Activated naive CD4-positive, alpha-beta T cell (primary cell): ENCODE measurements around the gene ZNF786.
A peak's percentile ranks its signal among the peaks of the same experiment; 100 is the strongest.
"Not testable (repeated sequence)": the region's sequence is repeated elsewhere in the genome, so short reads cannot be mapped to it uniquely, and the experiment has no call there.

Source experiments
- DNase-seq, 4 experiments: peaks; one replicate each; lab custom pipeline; 2025; lab: John Stamatoyannopoulos, UW

Gene ZNF786

DNA sequence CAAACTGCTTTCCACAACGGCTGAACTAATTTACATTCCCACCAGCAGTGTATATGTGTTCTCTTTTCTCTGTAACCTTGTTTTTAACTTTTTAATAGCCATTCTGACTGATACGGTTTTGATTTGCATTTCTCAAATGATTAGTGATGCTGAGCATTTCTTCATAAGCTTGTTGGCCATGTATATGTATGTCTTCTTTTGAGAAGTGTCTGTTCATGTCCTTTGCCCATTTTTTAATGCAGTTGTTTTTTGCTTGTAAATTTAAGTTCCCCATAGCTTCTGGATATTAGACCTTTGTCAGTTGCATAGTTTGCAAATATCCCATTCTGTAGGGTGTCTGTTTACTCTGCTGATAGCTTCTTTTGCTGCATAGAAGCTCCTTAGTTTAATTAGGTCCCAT is 6.1 kb downstream of the ZNF786 start:
- DNase-seq, result no peak

DNA sequence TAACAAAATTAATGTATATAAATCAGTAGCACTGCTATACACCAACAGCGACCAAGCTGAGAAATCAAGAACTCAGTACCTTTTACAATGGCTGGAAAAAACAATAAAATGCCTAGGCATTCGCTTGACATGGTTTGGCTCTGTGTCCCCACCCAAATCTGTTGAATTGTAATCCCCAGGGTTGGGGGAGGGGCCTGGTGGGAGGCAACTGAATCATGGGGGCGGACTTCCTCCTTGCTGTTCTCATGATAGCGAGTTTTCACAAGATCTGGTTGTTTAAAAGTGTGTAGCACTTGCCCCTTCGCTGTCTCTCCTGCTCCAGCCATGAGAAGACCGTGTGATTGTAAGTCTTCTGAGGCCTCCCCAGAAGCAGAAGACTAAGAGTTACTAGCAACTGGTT is 8.6 kb downstream of the ZNF786 start:
- no peak for DNase-seq

DNA sequence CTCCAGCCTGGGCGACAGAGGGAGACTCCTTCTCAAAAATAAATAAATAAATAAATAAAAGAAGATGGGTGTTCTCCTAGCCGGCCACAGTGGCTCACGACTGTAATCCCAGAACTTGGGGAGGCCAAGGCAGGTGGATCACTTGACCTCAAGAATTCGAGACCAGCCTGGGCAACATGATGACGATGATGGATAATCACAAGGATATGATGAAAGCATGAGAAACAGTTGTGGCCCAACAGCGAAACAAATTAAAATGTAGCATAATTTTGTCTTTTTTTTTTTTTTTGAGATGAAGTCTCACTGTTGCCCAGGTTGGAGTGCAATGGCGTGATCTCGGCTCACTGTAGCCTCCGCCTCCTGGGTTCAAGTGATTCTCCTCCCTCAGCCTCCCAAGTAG is 12.9 kb downstream of the ZNF786 start:
- DNase-seq, result no peak

DNA sequence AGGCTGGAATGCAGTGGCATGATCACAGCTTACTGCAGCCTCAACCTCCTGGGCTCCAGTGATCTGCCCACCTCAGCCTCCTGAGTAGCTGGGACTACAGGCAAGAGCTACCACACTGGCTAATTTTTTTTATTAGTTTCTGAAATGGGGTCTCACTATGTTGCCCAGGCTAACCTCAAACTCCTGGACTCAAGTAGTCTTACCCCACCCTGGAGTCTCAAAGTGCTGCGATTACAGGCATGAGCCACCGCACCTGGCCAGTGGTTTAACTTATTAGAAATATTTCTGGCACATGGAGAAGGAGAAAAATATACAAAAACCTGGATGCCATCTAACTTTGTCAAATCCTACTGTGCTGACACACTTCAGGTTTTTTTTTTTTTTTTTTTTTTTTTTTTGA is 15.2 kb downstream of the ZNF786 start:
- DNase-seq, result no peak

DNA sequence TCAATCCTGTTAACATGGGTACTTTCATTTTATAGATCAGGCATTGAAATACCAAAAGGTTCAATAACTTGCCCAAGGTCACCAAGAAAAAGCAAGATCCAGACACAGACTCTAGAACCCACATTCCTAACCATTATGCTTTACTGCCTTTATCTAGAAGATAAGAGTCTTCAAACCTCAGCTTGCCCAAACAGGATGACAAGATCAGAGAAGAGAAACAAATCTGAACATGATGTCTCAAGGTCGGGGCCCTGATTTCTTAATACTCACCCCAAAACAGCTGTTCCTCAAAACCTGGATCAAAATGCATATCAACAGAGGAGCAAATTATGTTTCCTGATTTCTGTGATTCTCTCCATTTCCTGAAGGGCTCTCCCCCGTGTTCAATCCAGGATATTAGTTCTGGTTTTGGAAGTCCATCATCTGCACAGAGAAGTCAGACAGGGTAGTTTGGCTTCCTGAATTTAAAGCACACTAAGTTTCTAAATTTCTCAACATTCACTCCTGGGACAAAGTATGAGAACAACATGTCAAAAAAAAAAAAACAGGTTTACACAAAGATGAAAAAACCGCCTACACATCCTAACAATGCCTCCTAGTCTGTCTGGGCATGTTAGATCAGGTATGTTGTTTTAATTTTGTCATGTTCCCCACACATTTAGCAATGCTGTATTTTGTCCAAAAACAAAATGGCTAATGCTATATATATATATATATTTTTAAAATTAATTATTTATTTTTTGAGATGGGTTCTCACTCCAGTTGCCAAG is 16.2 kb downstream of the ZNF786 start:
- DNase-seq, result no peak

DNA sequence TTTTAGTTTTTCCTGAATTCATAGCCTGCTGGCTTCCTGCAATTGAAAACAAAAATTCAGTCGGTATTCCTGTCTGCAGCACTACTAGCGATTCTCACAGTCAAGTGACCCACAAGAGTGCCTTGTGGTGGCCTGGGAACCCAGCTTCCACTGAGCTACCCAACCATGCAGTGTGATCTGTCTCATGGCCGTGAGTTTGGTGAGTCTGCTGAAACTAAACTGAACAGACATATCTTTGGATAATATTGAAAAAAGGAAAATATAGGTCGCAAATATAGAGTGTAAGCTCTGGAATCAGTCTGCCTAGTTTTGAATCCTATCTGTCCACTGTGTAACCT is 18.1 kb downstream of the ZNF786 start:
- DNase-seq, result no peak

DNA sequence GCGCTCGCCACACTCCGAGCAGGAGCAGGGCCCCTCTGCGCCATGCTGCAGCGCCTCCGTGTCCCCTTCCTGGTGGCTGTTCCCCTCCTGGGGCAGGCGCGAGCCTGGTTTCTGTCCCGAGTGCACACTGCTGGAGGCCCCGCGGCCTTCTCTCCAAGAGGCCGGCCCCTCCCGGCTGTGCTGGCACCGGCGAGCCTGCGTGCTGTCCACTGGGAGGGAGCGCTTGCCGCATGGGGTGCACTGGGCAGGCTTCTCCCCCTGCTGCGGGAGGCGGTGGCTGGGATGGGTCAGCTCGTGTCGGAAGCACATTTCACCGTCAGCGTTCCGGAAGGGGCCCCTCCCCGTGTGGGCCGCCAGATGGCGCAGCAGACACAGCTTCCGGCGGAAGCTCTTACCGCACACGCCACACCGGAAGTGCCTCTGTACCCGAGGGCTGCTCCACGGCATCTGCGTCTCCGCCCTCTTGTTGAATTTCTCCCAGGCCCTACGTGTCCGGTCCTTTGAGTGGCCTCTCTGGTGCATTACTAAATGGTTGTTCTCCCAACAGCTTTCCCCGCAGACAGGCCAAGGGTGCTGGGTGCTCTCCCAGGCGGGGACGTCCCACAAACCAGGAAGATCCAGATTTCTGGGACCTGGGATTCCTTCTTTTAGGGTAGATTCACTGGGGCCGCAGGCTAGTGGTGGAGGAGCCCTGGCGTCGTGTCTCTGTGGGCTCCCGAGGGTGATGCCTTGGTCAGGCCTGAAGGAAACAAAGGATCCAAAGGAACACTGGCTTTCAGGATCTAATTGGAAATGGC is 18.7 kb downstream of the ZNF786 start:
- peak in 1 of 4 experiments; percentile 33 for DNase-seq

DNA sequence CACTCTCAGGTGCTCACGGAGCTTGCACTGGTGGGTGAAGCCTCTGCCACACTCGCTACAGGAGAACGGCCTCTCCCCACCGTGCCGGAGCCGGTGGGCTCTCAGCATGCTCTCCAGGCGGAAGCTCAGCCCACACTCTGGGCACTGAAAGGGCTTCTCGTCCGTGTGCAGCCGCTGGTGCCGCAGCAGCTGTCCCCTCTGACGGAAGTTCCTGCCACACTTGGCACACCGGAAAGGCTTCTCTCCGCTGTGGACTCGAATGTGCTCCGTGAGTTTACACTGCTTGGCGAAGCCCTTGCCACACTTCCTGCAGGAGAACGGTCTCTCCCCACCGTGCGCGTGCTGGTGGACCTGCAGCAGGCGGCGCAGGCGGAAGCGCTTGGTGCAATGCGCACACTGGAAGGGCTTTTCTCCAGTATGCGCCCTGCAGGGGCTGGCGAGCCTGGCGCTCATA is 19.3 kb downstream of the ZNF786 start:
- DNase-seq, result no peak

DNA sequence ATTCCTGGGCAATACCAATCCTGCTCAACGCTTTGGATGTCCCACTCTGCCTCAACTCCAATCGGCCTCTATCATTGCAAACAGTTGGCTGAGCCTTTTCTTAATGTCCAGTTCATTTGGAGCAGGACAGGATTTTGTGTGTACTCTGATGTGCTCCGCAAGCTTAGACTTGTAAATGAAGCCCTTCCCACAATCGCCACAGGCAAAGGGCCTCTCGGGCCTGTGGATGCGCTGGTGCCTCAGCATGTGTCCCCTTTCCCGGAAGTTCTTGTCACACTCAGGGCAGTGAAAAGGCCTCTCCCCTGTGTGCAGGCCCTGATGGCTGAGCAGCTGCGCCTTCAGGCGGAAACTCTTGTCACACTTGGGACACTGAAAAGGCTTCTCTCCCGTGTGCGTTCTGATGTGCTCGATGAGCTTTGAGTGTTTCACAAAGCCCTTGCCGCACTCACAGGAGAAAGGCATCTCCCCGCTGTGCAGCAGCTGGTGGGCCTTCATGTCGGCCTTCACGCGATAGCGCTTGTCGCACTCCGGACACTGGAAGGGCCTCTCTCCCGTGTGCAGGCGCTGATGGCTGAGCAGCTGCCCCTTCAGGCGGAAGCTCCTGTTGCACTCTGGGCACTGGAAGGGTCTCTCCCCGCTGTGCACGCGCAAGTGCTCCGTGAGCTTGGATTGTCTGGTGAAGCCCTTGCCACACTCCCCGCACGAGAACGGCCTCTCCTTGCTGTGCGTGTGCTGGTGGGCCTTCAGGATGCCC is 20.0 kb downstream of the ZNF786 start:
- DNase-seq, result no peak

DNA sequence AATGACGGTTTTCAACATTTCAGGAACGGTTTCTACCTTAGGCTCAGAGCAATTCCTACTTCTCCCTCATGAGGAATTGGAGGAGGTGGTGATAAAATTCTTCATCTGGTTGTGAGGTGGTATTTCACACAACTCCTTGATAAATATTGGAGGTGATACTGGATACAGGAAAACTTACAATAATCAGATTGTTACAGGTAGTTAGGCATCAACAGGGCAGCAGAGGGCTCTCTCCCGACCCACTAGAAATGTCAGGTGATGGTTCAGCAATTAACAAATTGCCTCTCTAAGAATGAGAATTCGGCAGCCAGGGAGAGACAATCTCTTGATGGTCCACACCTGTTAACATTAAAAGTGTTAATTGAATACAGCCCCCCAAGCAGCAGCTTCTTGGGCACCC is 22.6 kb downstream of the ZNF786 start:
- DNase-seq, result no peak

DNA sequence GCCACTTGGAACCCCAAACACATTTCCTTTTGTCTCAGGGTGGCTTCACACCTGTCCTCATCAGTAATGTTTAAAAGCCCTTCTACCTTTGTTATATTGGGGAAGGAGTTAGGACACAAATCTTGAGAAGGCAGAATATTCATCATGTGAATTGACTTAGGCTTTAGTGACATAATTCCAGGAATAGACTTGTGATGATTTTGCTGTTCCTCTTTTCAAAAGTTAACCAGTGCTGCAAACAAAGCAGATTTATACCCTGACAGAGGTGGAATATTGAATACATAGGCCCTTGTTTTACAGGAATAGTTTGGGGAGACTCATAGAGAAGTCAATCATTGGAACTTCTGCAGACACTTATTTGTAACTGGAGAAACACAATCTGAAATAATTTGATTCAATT is 27.0 kb downstream of the ZNF786 start:
- DNase-seq, result no peak

DNA sequence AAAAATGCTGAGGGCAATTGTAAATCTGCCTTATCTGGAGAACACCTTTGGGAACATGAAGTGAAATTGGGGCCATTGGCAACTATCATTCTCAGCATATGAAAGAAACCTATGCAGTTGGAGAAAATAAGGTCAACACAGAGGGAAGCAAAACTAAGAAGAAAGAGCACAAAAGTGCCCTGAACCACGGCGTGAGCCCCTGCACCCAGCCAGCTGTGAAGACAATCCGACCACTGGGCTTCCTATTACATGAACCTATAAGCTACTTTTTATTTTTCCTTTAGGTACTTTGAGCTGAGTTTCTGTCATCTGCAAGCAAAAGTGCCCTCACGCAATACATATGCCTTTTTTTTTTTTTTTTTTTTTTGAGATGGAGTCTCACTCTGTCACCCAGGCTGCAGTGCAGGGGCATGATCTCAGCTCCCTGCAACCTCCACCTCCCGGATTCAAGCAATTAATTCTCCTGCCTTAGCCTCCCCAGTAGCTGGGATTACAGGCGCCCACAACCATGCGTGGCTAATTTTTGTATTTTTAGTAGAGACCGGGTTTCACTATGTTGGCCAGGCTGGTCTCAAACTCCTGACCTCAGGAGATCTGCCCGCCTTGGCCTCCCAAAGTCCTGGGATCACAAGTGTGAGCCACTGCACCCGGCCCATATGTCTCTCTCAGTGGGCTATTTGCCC is 28.2 kb downstream of the ZNF786 start:
- not testable (repeated sequence) for DNase-seq

DNA sequence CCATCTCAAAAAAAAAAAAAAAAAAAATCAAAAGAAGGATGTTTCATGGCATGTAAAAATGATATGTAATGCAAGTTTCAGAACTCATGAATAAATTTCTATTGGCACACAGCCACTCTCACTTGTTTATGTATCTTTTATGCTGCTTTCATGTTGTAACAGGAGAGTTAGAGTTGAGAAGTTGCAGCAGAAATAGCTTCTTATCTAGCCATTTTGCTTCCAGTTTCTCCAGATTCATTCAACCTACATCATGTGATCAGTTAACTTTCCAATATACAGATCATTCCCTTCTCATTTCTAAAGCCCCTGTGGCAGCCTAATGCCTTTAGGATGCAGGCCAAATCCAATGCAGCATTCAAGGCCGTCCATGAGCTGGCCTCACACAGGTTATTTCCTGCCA is 30.4 kb downstream of the ZNF786 start:
- DNase-seq, result no peak

DNA sequence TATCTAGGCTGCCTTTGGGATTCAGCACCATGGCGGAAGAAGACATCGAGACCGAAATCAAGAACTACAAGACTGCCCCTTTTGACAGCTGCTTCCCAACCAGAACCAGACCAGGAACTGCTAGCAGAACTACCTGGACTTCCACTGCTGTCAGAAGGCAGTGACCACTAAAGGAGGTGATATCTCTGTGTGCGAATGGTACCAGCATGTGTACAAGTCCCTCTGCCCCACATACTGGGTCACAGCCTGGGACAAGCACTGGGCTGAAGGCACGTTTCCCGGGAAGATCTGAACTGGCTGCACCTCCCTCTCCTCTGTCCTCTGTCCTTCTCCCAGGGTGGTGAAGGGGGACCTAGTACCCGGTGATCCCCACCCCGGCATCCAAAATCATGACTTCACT is 36.6 kb downstream of the ZNF786 start:
- no peak for DNase-seq

DNA sequence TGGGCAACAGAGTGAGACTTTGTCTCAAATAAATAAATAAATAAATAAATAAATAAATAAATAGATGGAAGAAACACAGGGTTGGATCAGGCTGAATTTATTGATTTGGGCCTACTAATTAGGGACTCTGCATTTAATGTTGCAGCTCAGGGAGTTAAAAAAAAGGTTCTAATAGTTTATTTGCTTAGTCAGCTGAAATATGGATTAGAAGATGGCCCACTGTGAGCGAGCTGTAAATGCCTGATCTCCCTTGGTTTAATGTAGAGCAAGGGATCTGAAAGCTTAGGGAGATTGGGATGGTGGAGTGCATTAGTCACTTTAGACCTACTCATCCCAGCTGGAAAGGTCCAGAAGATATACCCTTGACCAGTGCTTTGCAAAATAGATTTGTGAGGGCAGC is 37.1 kb downstream of the ZNF786 start:
- DNase-seq, result no peak

DNA sequence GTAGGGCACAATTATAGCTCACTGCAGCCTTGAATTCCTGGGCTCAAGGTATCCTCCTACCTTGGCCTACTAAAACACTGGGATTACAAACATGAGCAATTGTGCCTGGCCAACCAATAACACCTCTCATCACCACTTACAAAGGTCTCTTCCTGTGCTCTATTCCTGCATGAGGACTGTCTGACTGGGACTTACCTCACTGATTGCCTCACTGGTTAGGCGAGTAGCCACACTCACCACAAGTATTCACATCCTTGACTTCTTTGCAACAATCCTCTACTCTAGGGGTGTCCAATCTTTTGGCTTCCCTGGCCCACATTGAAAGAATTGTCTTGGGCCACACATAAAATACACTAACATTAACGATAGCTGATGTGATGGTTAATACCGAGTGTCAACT is 39.6 kb downstream of the ZNF786 start:
- no peak for DNase-seq

DNA sequence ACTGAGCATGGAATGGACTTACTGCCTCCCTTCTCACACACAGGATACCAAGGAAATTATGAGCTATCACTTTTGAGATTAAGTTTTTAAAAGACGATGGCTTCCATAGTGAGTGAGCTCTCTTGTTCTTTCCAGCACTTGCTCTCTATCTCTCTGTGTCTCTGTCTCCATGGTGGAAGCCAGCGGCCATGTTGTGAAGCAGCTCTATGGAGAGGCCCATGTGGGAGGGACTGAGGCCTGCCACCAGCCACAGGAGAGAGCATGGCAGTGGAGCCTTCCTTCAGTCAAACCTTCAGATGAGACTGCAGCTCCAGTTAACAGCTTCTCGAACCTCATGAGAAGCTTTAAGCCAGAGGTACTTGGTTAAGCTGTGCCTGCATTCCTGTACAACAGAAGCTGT is 41.7 kb downstream of the ZNF786 start:
- no peak for DNase-seq

DNA sequence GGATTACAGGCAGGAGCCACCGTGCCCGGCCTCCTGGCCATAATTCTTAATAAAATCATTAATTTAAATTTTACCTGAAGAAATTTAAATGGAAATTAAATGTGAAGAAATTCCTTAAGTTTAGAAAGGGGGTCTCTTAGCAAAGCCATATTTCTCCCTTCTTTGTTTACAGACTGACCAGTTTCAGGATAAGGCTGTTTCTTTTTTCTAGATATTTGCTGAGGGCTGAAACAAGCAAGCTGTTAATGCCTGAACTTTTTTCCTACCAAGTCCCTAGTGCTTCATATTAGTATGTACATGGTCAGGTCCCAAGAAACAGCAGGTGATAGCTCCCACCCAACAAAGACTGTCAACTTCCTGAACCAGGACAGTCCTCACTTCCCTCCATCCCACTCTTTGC is 44.1 kb downstream of the ZNF786 start:
- no peak for DNase-seq

DNA sequence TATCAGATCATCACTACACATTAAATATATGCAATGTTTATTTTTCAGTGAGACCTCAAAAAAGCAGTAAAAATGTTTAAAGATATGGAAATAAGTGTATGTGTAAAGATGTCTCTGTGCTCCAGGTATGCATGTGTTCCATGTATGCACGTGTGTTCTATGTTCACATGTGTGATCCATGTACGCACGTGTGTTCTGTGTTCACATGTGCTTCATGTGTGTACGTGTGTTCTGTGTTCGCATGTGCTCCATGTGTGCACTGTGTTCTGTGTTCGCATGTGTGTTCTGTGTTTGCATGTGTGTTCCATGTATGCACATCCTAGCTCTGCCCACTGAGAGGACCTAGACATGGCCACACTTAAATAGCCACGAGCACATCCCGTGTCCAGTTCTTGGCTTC is 46.6 kb downstream of the ZNF786 start:
- no peak for DNase-seq

DNA sequence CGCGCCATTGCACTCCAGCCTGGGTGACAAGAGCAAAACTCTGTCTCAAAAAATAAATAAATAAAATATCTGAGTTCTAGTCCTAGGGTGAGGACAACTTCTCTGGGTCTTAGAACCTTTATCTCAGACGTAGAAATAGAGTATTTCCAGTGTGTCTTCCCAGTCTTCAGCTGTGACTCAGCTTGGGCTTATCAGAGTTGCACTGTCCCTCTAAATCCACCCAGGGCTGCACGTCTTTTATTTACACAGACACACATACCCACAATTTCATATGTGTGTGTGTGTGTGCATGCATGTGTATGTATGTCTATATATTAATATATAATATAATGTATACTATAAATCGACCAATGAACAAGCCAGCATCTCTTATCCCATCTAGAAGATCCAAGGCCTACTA is 49.2 kb downstream of the ZNF786 start:
- DNase-seq, result no peak

DNA sequence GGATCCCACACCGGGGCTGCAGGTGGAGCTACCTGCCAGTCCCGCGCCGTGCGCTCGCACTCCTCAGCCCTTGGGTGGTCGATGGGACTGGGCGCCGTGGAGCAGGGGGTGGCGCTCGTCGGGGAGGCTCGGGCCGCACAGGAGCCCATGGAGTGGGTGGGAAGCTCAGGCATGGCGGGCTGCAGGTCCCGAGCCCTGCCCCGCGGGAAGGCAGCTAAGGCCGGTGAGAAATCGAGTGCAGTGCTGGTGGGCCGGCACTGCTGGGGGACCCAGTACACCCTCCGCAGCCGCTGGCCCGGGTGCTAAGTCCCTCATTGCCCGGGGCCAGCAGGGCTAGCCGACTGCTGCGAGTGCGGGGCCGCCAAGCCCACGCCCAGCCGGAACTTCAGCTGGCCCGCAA is 51.9 kb downstream of the ZNF786 start:
- not testable (repeated sequence) for DNase-seq

DNA sequence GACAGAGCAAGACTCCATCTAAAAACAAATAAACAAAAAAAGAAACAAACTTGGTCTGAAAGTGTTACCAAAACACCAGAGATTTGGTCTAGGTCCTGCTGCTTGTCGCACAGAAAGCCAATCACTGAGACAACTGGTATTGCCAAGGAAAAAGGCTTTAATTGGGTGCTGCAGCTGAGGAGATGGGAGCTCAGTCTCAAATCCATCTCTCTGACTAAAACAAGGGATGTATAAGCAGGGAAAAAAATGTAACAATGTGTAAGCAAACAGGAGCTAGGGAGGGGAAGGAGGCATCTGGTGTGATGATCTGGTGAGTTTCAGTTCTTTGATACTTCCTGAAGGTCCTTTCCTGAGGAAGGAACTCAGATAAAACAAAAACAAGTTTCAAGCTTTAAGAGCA is 53.8 kb downstream of the ZNF786 start:
- DNase-seq, result no peak
